Natural killer cell treated with Interleukin-12 subunit alpha and Interleukin-12 subunit beta and Interleukin-15 and Interleukin-18, amount 100 ng/mL, for 72 hours (primary cell): ENCODE measurements around the gene TASOR. TPM values are rescaled to one million over a fixed set of nuclear protein-coding genes. Genes with fewer than 3 reads are reported as not detected.
"Not testable (repeated sequence)": the region's sequence is repeated elsewhere in the genome, so short reads cannot be mapped to it uniquely, and the experiment has no call there.

Source experiments
- ATAC-seq, 2 donors: fragments of 150-1000 bp; cut with Tn5 transposase in 1 of 2; sonication (Bioruptor Pico), chemical (Tn5 transposase) in 1 of 2; 2 replicates each; pipeline ENCODE4 v1.10.0; 2021
- DNase-seq: peaks from one replicate; pipeline ENCODE4 v3.0.0; 2022; ENCODE audit warnings: low spot score
- H3K27ac Mint-ChIP-seq, 2 donors: 1 replicate in 1 of 2; 2 replicates in 1 of 2; pipeline ENCODE4 v1.8.0; 2022; ENCODE audit warnings: mixed read lengths in 2 of 2, mild to moderate bottlenecking in 1 of 2, moderate library complexity in 1 of 2
- H3K27me3 Mint-ChIP-seq, 2 donors: 1 replicate in 1 of 2; 2 replicates in 1 of 2; pipeline ENCODE4 v1.8.0; 2022; ENCODE audit warnings: mixed read lengths in 2 of 2
- H3K36me3 Mint-ChIP-seq: one replicate; pipeline ENCODE4 v1.8.0; 2022; ENCODE audit warnings: mixed read lengths
- H3K4me1 Mint-ChIP-seq, 2 donors: 1 replicate in 1 of 2; 2 replicates in 1 of 2; pipeline ENCODE4 v1.8.0; 2022; ENCODE audit warnings: low read depth in 2 of 2, mixed read lengths in 2 of 2, mild to moderate bottlenecking in 1 of 2
- H3K4me3 Mint-ChIP-seq: one replicate; pipeline ENCODE4 v1.8.0; 2022; ENCODE audit warnings: mixed read lengths
- H3K9me3 Mint-ChIP-seq: 2 replicates; pipeline ENCODE4 v1.8.0; 2022; ENCODE audit warnings: mixed read lengths
- total RNA-seq, 2 donors: library from RNA; stranded (reverse); gene quantifications; one replicate each; pipeline ENCODE4 v1.2.3, GENCODE V29; 2022

Gene TASOR
- total RNA-seq, 2 donors from 2014 or later, result 50.4 to 56.4 TPM

GRCh38 chr3:56693750-56694149 is 10.7 kb upstream of the TASOR start:
- Mint-ChIP-seq H3K9me3 (no peaks in the 10 kb centered on the region), H3K4me3 (peak overlapping the region; percentile 84), H3K27ac (peak overlapping the region; percentile 59 to 69), H3K4me1 (peaks cover 33% of the 10 kb centered on the region in 2 donors), H3K36me3 (no peaks in the 10 kb centered on the region), H3K27me3 (no peaks in the 10 kb centered on the region)
- no peak for DNase-seq
- ATAC-seq, result no peak

DNA sequence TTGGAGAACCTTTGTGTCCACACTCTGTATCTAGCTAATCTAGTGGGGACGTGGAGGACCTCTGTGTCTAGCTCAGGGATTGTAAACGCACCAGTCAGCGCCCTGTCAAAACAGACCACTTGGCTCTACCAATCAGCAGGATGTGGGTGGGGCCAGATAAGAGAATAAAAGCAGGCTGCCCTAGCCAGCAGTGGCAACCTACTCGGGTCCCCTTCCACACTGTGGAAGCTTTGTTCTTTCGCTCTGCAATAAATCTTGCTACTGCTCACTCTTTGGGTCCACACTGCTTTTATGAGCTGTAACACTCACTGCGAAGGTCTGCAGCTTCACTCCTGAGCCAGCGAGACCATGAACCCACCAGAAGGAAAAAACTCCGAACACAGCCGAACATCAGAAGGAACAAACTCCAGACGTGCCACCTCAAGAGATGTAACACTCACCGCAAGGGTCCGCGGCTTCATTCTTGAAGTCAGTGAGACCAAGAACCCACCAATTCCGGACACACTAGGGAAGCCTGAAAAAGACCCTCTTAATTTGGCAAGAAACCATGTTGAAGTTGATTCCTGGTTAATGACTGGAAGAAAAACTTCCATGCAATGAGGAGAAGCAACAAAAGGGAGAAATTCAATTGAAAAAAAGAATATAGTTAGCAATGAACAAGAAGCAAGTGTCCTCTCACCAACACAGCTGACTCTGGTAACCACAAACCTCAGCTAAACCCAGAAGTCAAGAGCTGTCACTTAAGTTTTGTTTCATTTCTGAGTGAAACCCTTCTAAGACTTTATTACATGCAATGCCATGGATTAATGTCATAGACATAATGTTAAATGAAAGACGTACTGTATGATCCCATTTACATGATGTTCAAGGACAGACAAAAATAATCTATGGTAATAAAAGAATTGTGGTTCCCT is 9.7 kb upstream of the TASOR start:
- H3K4me1 Mint-ChIP-seq, result peaks cover 33 to 40% of the 10 kb centered on the region in 2 donors
- H3K9me3 Mint-ChIP-seq, H3K27me3 Mint-ChIP-seq, H3K36me3 Mint-ChIP-seq: not testable (repeated sequence)
- peak overlapping the region; percentile 59 to 69 for H3K27ac Mint-ChIP-seq
- peak overlapping the region; percentile 84 for H3K4me3 Mint-ChIP-seq
- DNase-seq (peak; percentile 80), ATAC-seq (peak; percentile 90 to 91)

DNA sequence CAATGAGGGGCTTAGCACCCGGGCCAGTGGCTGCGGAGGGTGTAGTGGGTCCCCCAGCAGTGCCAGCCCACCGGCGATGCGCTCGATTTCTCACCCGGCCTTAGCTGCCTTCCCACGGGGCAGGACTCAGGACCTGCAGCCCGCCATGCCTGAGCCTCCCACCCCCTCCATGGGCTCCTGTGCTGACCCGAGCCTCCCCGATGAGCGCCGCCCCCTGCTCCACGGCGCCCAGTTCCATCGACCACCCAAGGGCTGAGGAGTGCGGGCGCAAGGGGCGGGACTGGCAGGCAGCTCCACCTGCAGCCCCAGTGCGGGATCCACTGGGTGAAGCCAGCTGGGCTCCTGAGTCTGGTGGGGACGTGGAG is 8.9 kb upstream of the TASOR start:
- not testable (repeated sequence) for H3K27me3 Mint-ChIP-seq, ATAC-seq, DNase-seq, H3K9me3 Mint-ChIP-seq, H3K36me3 Mint-ChIP-seq
- H3K4me1 Mint-ChIP-seq, result peaks cover 33 to 40% of the 10 kb centered on the region in 2 donors
- H3K27ac Mint-ChIP-seq, result peak overlapping the region in 1 of 2 donors; percentile 69
- peak overlapping the region; percentile 84 for H3K4me3 Mint-ChIP-seq

- Mint-ChIP-seq H3K36me3 (no peaks in the 10 kb centered on the region), H3K9me3 (no peaks in the 10 kb centered on the region), H3K27me3 (no peaks in the 10 kb centered on the region), H3K4me1 (peaks cover 33 to 40% of the 10 kb centered on the region in 2 donors), H3K4me3 (no peak overlapping the region), H3K27ac (no peak overlapping the region)
- no peak for ATAC-seq
- no peak for DNase-seq
These were observed 8.3 kb upstream of the TASOR start for GRCh38 chr3:56691165-56692000.

DNA sequence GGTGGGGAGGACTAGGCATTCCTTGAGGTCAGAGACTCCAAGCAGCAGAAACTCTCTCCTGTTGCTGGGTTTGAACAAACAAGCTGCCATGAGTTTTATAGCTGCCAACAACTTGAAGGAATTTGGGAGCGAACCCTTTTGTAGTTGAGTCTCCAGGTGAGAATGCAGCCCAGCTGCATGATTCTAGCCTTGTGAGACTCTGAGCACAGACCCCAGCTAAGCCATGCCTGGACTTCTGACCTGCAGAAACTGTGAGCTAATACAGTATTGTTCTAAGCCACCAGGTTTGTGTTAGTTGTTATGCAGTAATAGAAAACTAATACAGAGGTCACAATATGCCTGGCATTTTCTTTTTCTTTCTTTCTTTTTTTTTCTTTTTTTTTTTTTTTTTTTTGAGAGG is 6.2 kb upstream of the TASOR start:
- DNase-seq, result no peak
- H3K27ac Mint-ChIP-seq, result no peak overlapping the region
- no peaks in the 10 kb centered on the region for H3K9me3 Mint-ChIP-seq
- H3K4me3 Mint-ChIP-seq, result no peak overlapping the region
- H3K36me3 Mint-ChIP-seq, result peaks cover under 1% of the 10 kb centered on the region
- no peak for ATAC-seq
- peaks cover 19 to 26% of the 10 kb centered on the region in 2 donors for H3K4me1 Mint-ChIP-seq
- H3K27me3 Mint-ChIP-seq, result no peaks in the 10 kb centered on the region

GRCh38 chr3:56688191-56688590 is 5.1 kb upstream of the TASOR start:
- no peak for ATAC-seq
- Mint-ChIP-seq H3K36me3 (peaks cover 6% of the 10 kb centered on the region), H3K27me3 (no peaks in the 10 kb centered on the region), H3K4me1 (peaks cover 12 to 16% of the 10 kb centered on the region in 2 donors), H3K4me3 (no peak overlapping the region), H3K27ac (no peak overlapping the region), H3K9me3 (no peaks in the 10 kb centered on the region)
- DNase-seq, result no peak

- Mint-ChIP-seq H3K4me1 (peaks cover 17 to 31% of the 10 kb centered on the region in 2 donors), H3K27me3 (no peaks in the 10 kb centered on the region), H3K36me3 (peaks cover 20% of the 10 kb centered on the region), H3K27ac (peak overlapping the region; percentile 56 to 79), H3K4me3 (peak overlapping the region; percentile 62), H3K9me3 (no peaks in the 10 kb centered on the region)
- DNase-seq (no peak), ATAC-seq (no peak)
These were observed 964 bp upstream of the TASOR start for GRCh38 chr3:56684029-56684428.

DNA sequence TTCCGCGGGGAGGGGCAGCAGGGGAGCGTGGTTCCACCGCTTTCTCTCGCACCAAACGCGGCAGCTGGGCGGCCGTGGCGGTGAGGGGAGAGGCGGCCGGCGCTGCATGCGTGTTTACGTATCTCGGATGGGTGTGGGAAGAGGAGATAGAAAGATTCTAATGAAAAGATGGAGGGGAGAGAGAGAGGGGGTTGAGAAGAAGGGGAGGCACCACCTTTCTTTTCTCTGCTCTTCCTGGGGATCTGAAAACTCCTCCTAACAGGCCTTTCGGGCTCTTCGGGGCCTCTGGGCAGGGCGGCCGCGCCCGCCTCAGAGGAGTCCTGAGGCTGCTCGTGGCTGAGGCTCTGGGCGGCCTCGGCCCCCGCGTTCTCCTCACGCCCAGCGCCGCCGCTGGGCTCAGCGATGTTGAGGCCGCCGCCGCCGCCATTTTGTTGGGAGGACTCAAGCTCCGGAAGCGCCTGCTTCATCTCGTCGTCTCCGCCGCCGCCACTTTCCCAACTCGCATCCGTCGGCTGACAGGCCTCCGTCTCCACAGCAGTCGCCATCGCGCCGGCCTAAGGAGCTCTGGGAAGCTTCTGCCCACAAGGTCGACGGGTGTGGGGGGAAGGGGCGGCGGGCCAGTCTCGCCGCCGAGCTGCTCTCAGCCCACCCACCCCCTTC is 473 bp downstream of the TASOR start:
- peaks cover 24% of the 10 kb centered on the region for H3K36me3 Mint-ChIP-seq
- no peaks in the 10 kb centered on the region for H3K9me3 Mint-ChIP-seq
- H3K4me3 Mint-ChIP-seq, result peak overlapping the region; percentile 98

DNA sequence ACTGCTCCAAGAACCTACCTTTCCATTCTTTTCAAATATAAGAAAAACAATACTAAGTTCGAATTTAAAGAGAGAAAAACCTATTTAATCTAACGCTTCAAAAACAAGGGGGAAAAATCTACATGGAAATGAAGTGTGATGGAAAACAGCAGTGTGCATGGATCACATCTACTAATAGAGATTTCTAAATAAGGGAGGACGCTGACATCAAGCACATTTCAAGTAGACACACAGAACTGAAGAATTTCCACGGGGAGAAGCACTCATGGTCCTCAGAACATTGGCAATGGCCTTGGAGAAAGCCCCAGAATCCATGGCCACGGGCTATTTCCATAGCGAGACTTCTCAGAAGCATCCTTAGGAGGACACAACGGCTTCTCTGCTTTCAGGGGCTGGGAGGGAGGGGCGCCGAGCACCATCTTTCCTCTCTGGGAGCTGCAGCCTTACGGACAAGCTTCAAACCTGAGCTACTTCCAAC is 1.0 kb downstream of the TASOR start:
- ATAC-seq (no peak), DNase-seq (no peak)
- Mint-ChIP-seq H3K4me1 (peaks cover 29 to 39% of the 10 kb centered on the region in 2 donors), H3K36me3 (peaks cover 27% of the 10 kb centered on the region), H3K4me3 (peak overlapping the region; percentile 98), H3K27me3 (no peaks in the 10 kb centered on the region), H3K27ac (peak overlapping the region; percentile 90 to 95), H3K9me3 (no peaks in the 10 kb centered on the region)

More for the DNA sequence above, 473 bp downstream of the TASOR start:
- H3K4me1 Mint-ChIP-seq, result peaks cover 24 to 33% of the 10 kb centered on the region in 2 donors
- H3K27me3 Mint-ChIP-seq, result no peaks in the 10 kb centered on the region
- ATAC-seq (peak; percentile 83 to 85), DNase-seq (peak; percentile 87)
- H3K27ac Mint-ChIP-seq, result peak overlapping the region; percentile 90 to 95

GRCh38 chr3:56680054-56680580 is 2.9 kb downstream of the TASOR start:
- no peak for ATAC-seq
- Mint-ChIP-seq H3K27ac (no peak overlapping the region), H3K9me3 (no peaks in the 10 kb centered on the region)

DNA sequence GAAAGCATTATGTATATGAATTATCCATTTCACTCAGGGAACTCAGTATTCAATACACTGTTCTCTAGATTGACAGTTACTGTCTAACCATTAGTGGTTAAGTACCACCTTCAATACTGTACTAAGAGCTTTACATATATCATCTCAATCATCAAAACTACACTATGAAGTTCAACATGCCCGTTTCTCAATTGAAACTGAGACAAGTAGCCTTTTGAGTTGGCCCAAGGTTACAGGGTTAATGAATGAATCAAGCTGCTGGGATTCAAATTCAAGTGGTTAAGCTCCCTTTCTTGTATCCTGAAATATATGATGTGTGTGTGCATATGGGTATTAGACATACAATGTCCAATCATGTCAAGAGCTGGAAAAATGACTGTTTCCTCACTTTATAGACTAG is 5.8 kb downstream of the TASOR start:
- no peak for DNase-seq

More at GRCh38 chr3:56680054-56680580, 2.9 kb downstream of the TASOR start:
- no peaks in the 10 kb centered on the region for H3K27me3 Mint-ChIP-seq
- no peak overlapping the region for H3K4me3 Mint-ChIP-seq
- peaks cover 27% of the 10 kb centered on the region for H3K36me3 Mint-ChIP-seq
- DNase-seq, result no peak
- H3K4me1 Mint-ChIP-seq, result peaks cover 29 to 40% of the 10 kb centered on the region in 2 donors

DNA sequence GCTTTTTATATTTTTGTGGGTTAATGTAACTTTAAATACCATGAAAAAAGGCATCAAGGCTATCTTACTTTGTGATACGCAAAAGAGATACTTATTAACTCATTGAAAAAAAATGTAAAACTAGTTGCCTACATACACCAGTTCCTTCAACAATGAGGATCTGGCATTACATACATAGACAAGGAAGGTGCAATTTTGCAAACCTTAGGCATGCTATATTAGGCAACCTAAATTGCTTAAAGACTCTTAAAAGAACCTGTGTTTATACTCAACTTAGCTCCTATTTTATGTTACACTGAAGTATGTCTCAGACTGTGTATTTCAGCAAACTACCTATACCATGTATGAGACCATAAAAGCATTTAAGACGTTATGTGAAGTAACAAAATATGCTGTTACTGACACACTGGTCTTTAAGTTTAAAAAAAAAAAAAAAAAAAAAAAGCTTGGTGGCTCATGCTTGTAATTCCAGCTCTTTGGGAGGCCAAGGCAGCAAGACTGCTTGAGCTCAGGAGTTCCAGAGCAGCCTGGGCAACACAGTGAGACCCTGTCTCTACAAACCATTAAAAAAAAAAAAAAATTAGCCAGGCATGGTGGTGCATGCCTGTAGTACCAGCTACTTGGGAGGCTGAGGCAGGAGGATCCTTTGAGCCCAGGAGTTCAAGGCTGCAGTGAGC is 9.1 kb downstream of the TASOR start:
- H3K27ac Mint-ChIP-seq, result no peak overlapping the region
- no peaks in the 10 kb centered on the region for H3K27me3 Mint-ChIP-seq
- ATAC-seq (no peak), DNase-seq (no peak)
- peaks cover 26% of the 10 kb centered on the region for H3K36me3 Mint-ChIP-seq
- H3K9me3 Mint-ChIP-seq, result no peaks in the 10 kb centered on the region
- H3K4me1 Mint-ChIP-seq, result peaks cover 14% of the 10 kb centered on the region in 2 donors
- H3K4me3 Mint-ChIP-seq, result no peak overlapping the region

More for the DNA sequence above, 5.8 kb downstream of the TASOR start:
- peak in 1 of 2 donors; percentile 88 for ATAC-seq
- Mint-ChIP-seq H3K27me3 (no peaks in the 10 kb centered on the region), H3K36me3 (peaks cover 24% of the 10 kb centered on the region), H3K4me3 (peak overlapping the region; percentile 75), H3K4me1 (peaks cover 28 to 40% of the 10 kb centered on the region in 2 donors), H3K27ac (peak overlapping the region; percentile 73 to 83), H3K9me3 (no peaks in the 10 kb centered on the region)
